PC-9 (cell line): ENCODE data around the gene PCDHB12. TPM values are rescaled to one million over a fixed set of nuclear protein-coding genes. Genes with fewer than 3 reads are reported as not detected.
A peak's percentile ranks its signal among the peaks of the same experiment; 100 is the strongest.
"Not testable (repeated sequence)": the region's sequence is repeated elsewhere in the genome, so short reads cannot be mapped to it uniquely, and the experiment has no call there.

Source experiments
- BruUV-seq: library from RNA; stranded (reverse); fragments of 400-500 nt; replicated peaks from 2 replicates; lab custom pipeline; 2021; lab: Mats Ljungman, UMichigan
- CTCF ChIA-PET: fragments of 300-600 bp; sonication (Branson Sonifier 250); formaldehyde crosslinking; loops from one replicate; lab custom pipeline; 2022; ENCODE audit warnings: antibody characterized with exemption; lab: Charles Lee
- POLR2A ChIA-PET: fragments of 300-600 bp; sonication (Branson Sonifier 250); formaldehyde crosslinking; loops from one replicate; lab custom pipeline; 2022; ENCODE audit warnings: antibody characterized with exemption; ENCODE audit not compliant: unreplicated experiment; lab: Charles Lee
- DNase-seq, 2 experiments: peaks; one replicate each; pipeline versions ENCODE4 v3.0.0 to v3.0.0-alpha.2; 2015 to 2022; ENCODE audit warnings: mixed read lengths in 1 of 2
- H2AFZ ChIP-seq: fragments of 200-600 bp; sonication (generic); 2 replicates; pipeline ENCODE4 v1.8.1; 2017; ENCODE audit warnings: antibody characterized with exemption
- H3F3A ChIP-seq: fragments of 200-600 bp; sonication (generic); 2 replicates; pipeline ENCODE4 v1.8.1; 2017; ENCODE audit warnings: antibody characterized with exemption, mild to moderate bottlenecking, low read depth; ENCODE audit not compliant: insufficient read depth
- H3K27ac ChIP-seq: fragments of 200-600 bp; sonication (generic); 2 replicates; pipeline ENCODE4 v1.6.1; 2016; ENCODE audit warnings: mixed run types
- H3K27me3 ChIP-seq: fragments of 200-600 bp; sonication (generic); 2 replicates; pipeline ENCODE4 v1.6.1; 2016; ENCODE audit warnings: low read depth, mixed run types; ENCODE audit not compliant: insufficient read depth
- H3K36me3 ChIP-seq: fragments of 200-600 bp; sonication (generic); 2 replicates; pipeline ENCODE4 v1.6.1; 2016; ENCODE audit warnings: low read depth, mixed run types
- H3K4me1 ChIP-seq: fragments of 200-600 bp; sonication (generic); replicated peaks from 2 replicates; pipeline ENCODE4 v1.6.1; 2016; ENCODE audit warnings: mixed run types; ENCODE audit not compliant: insufficient read depth
- H3K4me2 ChIP-seq: fragments of 200-600 bp; sonication (generic); 2 replicates; pipeline ENCODE4 v1.6.1; 2017; ENCODE audit warnings: mixed run types
- H3K4me3 ChIP-seq: fragments of 200-600 bp; sonication (generic); 2 replicates; pipeline ENCODE4 v1.6.1; 2016; ENCODE audit warnings: mixed run types
- H3K79me2 ChIP-seq: fragments of 200-600 bp; sonication (generic); 2 replicates; pipeline ENCODE4 v1.6.1; 2017; ENCODE audit warnings: low read depth, mixed run types
- H3K9me2 ChIP-seq: fragments of 200-600 bp; sonication (generic); 2 replicates; pipeline ENCODE4 v1.8.1; 2017; ENCODE audit warnings: mild to moderate bottlenecking; ENCODE audit not compliant: insufficient read depth
- H3K9me3 ChIP-seq: fragments of 200-600 bp; sonication (generic); 2 replicates; pipeline ENCODE4 v1.8.1; 2016; ENCODE audit warnings: low read depth; ENCODE audit not compliant: insufficient read depth
- H4K20me1 ChIP-seq: fragments of 200-600 bp; sonication (generic); 2 replicates; pipeline ENCODE4 v1.8.1; 2017; ENCODE audit not compliant: insufficient read depth
- CTCF ChIP-seq: fragments of 200-600 bp; sonication (generic); conservative IDR thresholded peaks from 2 replicates; pipeline ENCODE4 v1.6.1; 2017; ENCODE audit warnings: mixed run types, antibody characterized with exemption, mild to moderate bottlenecking, moderate library complexity
- EZH2 ChIP-seq: fragments of 200-600 bp; sonication (generic); IDR thresholded peaks from 2 replicates; pipeline ENCODE4 v1.8.0; 2017; ENCODE audit warnings: antibody characterized with exemption, low read depth
- intact Hi-C: fragments of 100-400 bp; cut with micrococcal nuclease; formaldehyde crosslinking; loops from one replicate; pipeline ENCODE4 v1.10.0; 2022; ENCODE audit not compliant: unreplicated experiment
- total RNA-seq: library from RNA; stranded (reverse); gene quantifications from 2 replicates; pipeline ENCODE4 v1.2.3, GENCODE V29; 2021

Gene PCDHB12
- total RNA-seq, 1 experiment from 2014 or later = not detected

DNA sequence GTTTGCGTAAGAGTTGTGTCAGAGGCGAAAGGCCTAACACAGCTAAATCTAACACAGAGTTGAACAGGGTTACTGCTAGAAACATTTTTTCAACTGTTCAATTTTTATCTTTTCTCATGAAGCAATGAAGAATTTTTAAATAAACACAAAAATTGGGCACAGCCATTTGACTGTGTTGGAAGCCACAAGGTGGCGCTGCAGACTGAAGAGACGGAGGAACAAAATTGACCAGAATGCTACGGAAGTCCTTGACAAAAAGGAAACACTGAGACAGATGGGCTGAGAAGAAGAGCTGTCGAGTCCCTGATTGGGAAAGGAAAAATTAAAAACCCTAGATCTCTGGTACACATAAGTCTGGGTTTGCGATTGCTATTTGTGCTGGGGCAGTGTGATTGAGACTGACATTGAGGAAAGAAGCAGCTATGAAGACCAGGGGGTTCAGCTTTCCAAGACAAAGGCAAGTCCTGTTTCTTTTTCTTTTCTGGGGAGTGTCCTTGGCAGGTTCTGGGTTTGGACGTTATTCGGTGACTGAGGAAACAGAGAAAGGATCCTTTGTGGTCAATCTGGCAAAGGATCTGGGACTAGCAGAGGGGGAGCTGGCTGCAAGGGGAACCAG is 21.5 kb upstream of the PCDHB12 start, which contains the start of gene PCDHB9:
PCDHB9 (plus strand) TSS at position 265 of the 616 bp plus-strand sequence; CDS start at position 423, 158 bp downstream.
- no peak for TF ChIP-seq EZH2
- TF ChIP-seq CTCF = peak; percentile 65
- H3K4me1 ChIP-seq = no peaks in the 10 kb centered on the region
- no TSS peak for BruUV-seq
- H3K27ac ChIP-seq = no peak within 1 kb of the TSS
- ChIA-PET POLR2A (no interaction called here), CTCF (interaction anchor here (0.6 kb wide), 1 partner anchor 1146 kb away, joined by 6 read pairs; no protein-coding TSS in a partner anchor)
- H3K9me3 ChIP-seq = no peaks in the 10 kb centered on the region
- no peaks in the 10 kb centered on the region for H3K36me3 ChIP-seq
- no peaks in the 10 kb centered on the region for H3K27me3 ChIP-seq
- H2AFZ ChIP-seq = no peak within 1 kb of the TSS
- H3K79me2 ChIP-seq = no peaks in the 10 kb centered on the region
- no peaks in the 10 kb centered on the region for H4K20me1 ChIP-seq
- intact Hi-C loops = loop anchor here (10.0 kb wide), 1 partner anchor 102 kb away; no protein-coding TSS in a partner anchor
- no peak within 1 kb of the TSS for H3K4me2 ChIP-seq
- H3F3A ChIP-seq = no peaks in the 10 kb centered on the region
- DNase-seq = peak in 1 of 2 experiments; percentile 11
- H3K9me2 ChIP-seq = no peaks in the 10 kb centered on the region
- H3K4me3 ChIP-seq = no peak within 1 kb of the TSS

- intact Hi-C loops = loop anchor here (10.0 kb wide), 1 partner anchor 104 kb away; no protein-coding TSS in a partner anchor
Observed at GRCh38 chr5:141188682-141189081, 19.8 kb upstream of the PCDHB12 start.

GRCh38 chr5:141189131-141189530 is 19.4 kb upstream of the PCDHB12 start:
- POLR2A ChIA-PET, DNase-seq, BruUV-seq, CTCF ChIA-PET, H4K20me1 ChIP-seq, H3K79me2 ChIP-seq, H3K4me3 ChIP-seq, H3K9me3 ChIP-seq, H3K27me3 ChIP-seq, H3K4me1 ChIP-seq, H3K36me3 ChIP-seq, H3K9me2 ChIP-seq, H3F3A ChIP-seq, H3K4me2 ChIP-seq, H3K27ac ChIP-seq, H2AFZ ChIP-seq: not testable (repeated sequence)
- intact Hi-C loops = loop anchor here (10.0 kb wide), 1 partner anchor 104 kb away; no protein-coding TSS in a partner anchor

More at GRCh38 chr5:141188682-141189081, 19.8 kb upstream of the PCDHB12 start:
- H4K20me1 ChIP-seq, H3K4me1 ChIP-seq, H3K4me2 ChIP-seq, H3K27me3 ChIP-seq, H3K27ac ChIP-seq, H3K36me3 ChIP-seq, H3K79me2 ChIP-seq, H3K9me2 ChIP-seq, H2AFZ ChIP-seq, DNase-seq, BruUV-seq, CTCF ChIA-PET, H3K9me3 ChIP-seq, POLR2A ChIA-PET, H3F3A ChIP-seq, H3K4me3 ChIP-seq: not testable (repeated sequence)

GRCh38 chr5:141192110-141192725 is 16.3 kb upstream of the PCDHB12 start, which contains the start of gene PCDHB10:
PCDHB10 (plus strand) TSS chr5:141192353; CDS start chr5:141192553, 200 bp downstream.
- Histone ChIP-seq H3K9me3 (no peaks in the 10 kb centered on the region), H3K9me2 (no peaks in the 10 kb centered on the region), H2AFZ (no peak within 1 kb of the TSS), H3K4me3 (no peak within 1 kb of the TSS), H3K4me2 (no peak within 1 kb of the TSS), H3K27ac (no peak within 1 kb of the TSS), H3K36me3 (no peaks in the 10 kb centered on the region), H3F3A (no peaks in the 10 kb centered on the region), H3K4me1 (no peaks in the 10 kb centered on the region), H4K20me1 (no peaks in the 10 kb centered on the region), H3K79me2 (no peaks in the 10 kb centered on the region), H3K27me3 (no peaks in the 10 kb centered on the region)
- POLR2A ChIA-PET = no interaction called here
- CTCF ChIA-PET = interaction anchor here (0.6 kb wide), 1 partner anchor 372 kb away, joined by 3 read pairs; no protein-coding TSS in a partner anchor
- BruUV-seq = no TSS peak
- intact Hi-C loops = no loop called here
- TF ChIP-seq EZH2 (no peak), CTCF (peak; percentile 64)
- peak in 1 of 2 experiments; percentile 19 for DNase-seq

- H3K36me3 ChIP-seq, H3K9me2 ChIP-seq, H3K27me3 ChIP-seq, CTCF ChIA-PET, H4K20me1 ChIP-seq, H3K4me3 ChIP-seq, DNase-seq, H3K4me2 ChIP-seq, H3K79me2 ChIP-seq, POLR2A ChIA-PET, H3K9me3 ChIP-seq, H3K4me1 ChIP-seq, BruUV-seq, intact Hi-C loops, H3K27ac ChIP-seq, H2AFZ ChIP-seq, H3F3A ChIP-seq: not testable (repeated sequence)
Observed at GRCh38 chr5:141194332-141194731, 14.2 kb upstream of the PCDHB12 start.
